K562 (cell line): ENCODE results near the gene MICAL2. TPM values are rescaled to one million over a fixed set of nuclear protein-coding genes. Genes with fewer than 3 reads are reported as not detected.

Source experiments
- ATAC-seq: fragments of 200-7000 bp; cut with Tn5 transposase; 3 replicates; pipeline ENCODE4 v1.9.1; 2020; ENCODE audit warnings: moderate library complexity
- BruUV-seq: library from RNA; stranded (reverse); fragments of 400-500 nt; replicated peaks from 2 replicates; lab custom pipeline; 2021; lab: Mats Ljungman, UMichigan
- CTCF ChIA-PET: fragments of 300-600 bp; formaldehyde crosslinking; extraction: SDS; loops from one replicate; lab custom pipeline; 2021; ENCODE audit warnings: low intra/inter-chr PET ratio; lab: Yijun Ruan, JAX
- POLR2A ChIA-PET: fragments of 300-600, 350-650 bp; sonication (Branson Sonifier 250); formaldehyde crosslinking; extraction: SDS; loops from one replicate; lab custom pipeline; 2021; ENCODE audit warnings: antibody characterized with exemption, inconsistent platforms; lab: Yijun Ruan, JAX
- DNase-seq, 4 experiments: peaks; one replicate each; pipeline versions ENCODE4 v3.0.0 to v3.0.0-alpha.2; 2011 to 2018; ENCODE audit warnings: low spot score in 3 of 4, mixed read lengths in 3 of 4; ENCODE audit errors: extremely low read depth in 1 of 4
- FAIRE-seq: peaks from 2 replicates; lab custom pipeline; 2011; peaks lifted over from hg19 to GRCh38; lab: Jason Lieb, UNC
- H2AFZ ChIP-seq: 2 replicates; pipeline ENCODE4 v1.6.0; 2011; ENCODE audit warnings: low read depth, low read length, control low read depth, inconsistent platforms
- H3K27ac ChIP-seq: fragments of 200-600 bp; 3 replicates; pipeline ENCODE4 v1.8.0; 2011; ENCODE audit warnings: low read depth, mild to moderate bottlenecking, control low read depth, inconsistent platforms, low read length, moderate library complexity, mixed read lengths; ENCODE audit errors: extremely low read depth
- H3K27me3 ChIP-seq, 2 experiments: fragments of 300-600 bp in 1 of 2; 2 replicates in 1 of 2; 3 replicates in 1 of 2; pipeline versions ENCODE4 v1.6.0 to v1.8.0; 2011; ENCODE audit warnings: inconsistent platforms in 2 of 2, low read length in 2 of 2, mild to moderate bottlenecking in 1 of 2, mixed read lengths in 1 of 2, moderate library complexity in 1 of 2; ENCODE audit not compliant: control insufficient read depth in 2 of 2, insufficient read depth in 2 of 2
- H3K36me3 ChIP-seq: fragments of 300-600 bp; 3 replicates; pipeline ENCODE4 v1.8.0; 2011; ENCODE audit warnings: mild to moderate bottlenecking, low read length, inconsistent platforms; ENCODE audit not compliant: control insufficient read depth, insufficient read depth
- H3K4me1 ChIP-seq, 2 experiments: fragments of 200-600 bp in 1 of 2; replicated peaks in 1 of 2; 2 replicates in 1 of 2; 3 replicates in 1 of 2; pipeline versions ENCODE4 v1.5.1 to v1.8.0; 2011; ENCODE audit warnings: inconsistent platforms in 2 of 2, low read length in 2 of 2, mild to moderate bottlenecking in 1 of 2, mixed read lengths in 1 of 2, moderate library complexity in 1 of 2; ENCODE audit not compliant: control insufficient read depth in 2 of 2, insufficient read depth in 2 of 2
- H3K4me2 ChIP-seq: 2 replicates; pipeline ENCODE4 v1.6.1; 2011; ENCODE audit warnings: low read length, control low read depth, inconsistent platforms, mixed read lengths; ENCODE audit not compliant: insufficient read depth
- H3K4me3 ChIP-seq: fragments of 200-600 bp; sonication (generic), shearing (Covaris generic); 2 replicates; pipeline ENCODE4 v1.5.1; 2016; ENCODE audit warnings: control low read depth, inconsistent platforms
- H3K79me2 ChIP-seq: fragments of 200-600 bp; 3 replicates; pipeline ENCODE4 v1.8.0; 2011; ENCODE audit warnings: low read length, inconsistent platforms; ENCODE audit not compliant: control insufficient read depth, insufficient read depth
- H3K9ac ChIP-seq, 2 experiments: 2 replicates each; pipeline versions ENCODE4 v1.6.0 to v1.6.1; 2011; ENCODE audit warnings: low read depth in 2 of 2, low read length in 2 of 2, control low read depth in 1 of 2, inconsistent platforms in 1 of 2, mild to moderate bottlenecking in 1 of 2, mixed read lengths in 1 of 2; ENCODE audit not compliant: insufficient read depth in 1 of 2
- H3K9me1 ChIP-seq: one replicate; pipeline ENCODE4 v1.6.0; 2011; ENCODE audit warnings: inconsistent platforms, mild to moderate bottlenecking, low read length, moderate library complexity; ENCODE audit not compliant: control insufficient read depth, insufficient read depth
- H3K9me3 ChIP-seq: replicated peaks from 2 replicates; pipeline ENCODE4 v1.5.1; 2011; ENCODE audit warnings: low read depth, low read length, inconsistent platforms; ENCODE audit not compliant: control insufficient read depth, insufficient read depth
- H4K20me1 ChIP-seq: replicated peaks from 2 replicates; pipeline ENCODE4 v1.6.1; 2011; ENCODE audit warnings: low read length, inconsistent platforms, mixed read lengths; ENCODE audit not compliant: control insufficient read depth, insufficient read depth
- AFF1 ChIP-seq, 2 experiments: fragments of 450-650 bp; IDR thresholded peaks; 2 replicates each; pipeline ENCODE4 v1.6.1; 2018; ENCODE audit warnings: mild to moderate bottlenecking in 2 of 2, low read depth in 1 of 2; ENCODE audit not compliant: partially characterized antibody in 2 of 2
- ARID1B ChIP-seq: fragments of 450-650 bp; IDR thresholded peaks from 2 replicates; pipeline ENCODE4 v1.6.1; 2016; ENCODE audit warnings: antibody characterized with exemption, mild to moderate bottlenecking, inconsistent platforms
- BHLHE40 ChIP-seq: IDR thresholded peaks from 2 replicates; pipeline ENCODE4 v1.6.1; 2011; ENCODE audit warnings: low read length, improper control_type of control experiment
- IFI16 ChIP-seq: fragments of 250-450 bp; sonication (Bioruptor Pico); IDR thresholded peaks from 2 replicates; pipeline ENCODE4 v2.1.2; 2022; ENCODE audit warnings: mild to moderate bottlenecking, inconsistent platforms
- MAFG ChIP-seq: fragments of 450-650 bp; conservative IDR thresholded peaks from 2 replicates; pipeline ENCODE4 v1.6.1; 2016; ENCODE audit warnings: missing genetic modification characterization, missing compliant biosample characterization
- NFE2 ChIP-seq: IDR thresholded peaks from 2 replicates; pipeline ENCODE4 v1.6.1; 2014; ENCODE audit warnings: antibody characterized with exemption, low read depth
- POLR2B ChIP-seq: fragments of 450-650 bp; IDR thresholded peaks from 2 replicates; pipeline ENCODE4 v1.6.1; 2018; ENCODE audit warnings: low read depth; ENCODE audit not compliant: partially characterized antibody
- RNF219 ChIP-seq: fragments of 250-450 bp; sonication (Bioruptor Pico); IDR thresholded peaks from 2 replicates; pipeline ENCODE4 v1.5.0; 2022; ENCODE audit warnings: mild to moderate bottlenecking
- SMARCA4 ChIP-seq: fragments of 450-650 bp; IDR thresholded peaks from 2 replicates; pipeline ENCODE4 v1.6.1; 2016
- SMARCC2 ChIP-seq: fragments of 450-650 bp; IDR thresholded peaks from 2 replicates; pipeline ENCODE4 v1.6.1; 2017; ENCODE audit warnings: antibody characterized with exemption, moderate library complexity, mild to moderate bottlenecking, low read depth
- TBL1XR1 ChIP-seq, 2 experiments: IDR thresholded peaks; 2 replicates each; pipeline ENCODE4 v1.6.1; 2012; ENCODE audit warnings: improper control_type of control experiment in 2 of 2, low read length in 2 of 2, mild to moderate bottlenecking in 1 of 2
- ZC3H4 ChIP-seq: sonication (generic); formaldehyde crosslinking; IDR thresholded peaks from 2 replicates; pipeline ENCODE4 v1.9.0; 2021; ENCODE audit warnings: missing genetic modification reagents, borderline replicate concordance
- ZNF239 ChIP-seq: fragments of 250-450 bp; sonication (Bioruptor Pico); IDR thresholded peaks from 2 replicates; pipeline ENCODE4 v1.4.0; 2020; ENCODE audit warnings: mild to moderate bottlenecking
- ZNF507 ChIP-seq: conservative IDR thresholded peaks from 2 replicates; pipeline ENCODE4 v1.6.1; 2017; ENCODE audit warnings: missing genetic modification characterization, missing compliant biosample characterization
- ZNF740 ChIP-seq, 3 experiments: fragments of 200-800 bp in 1 of 3; sonication (Bioruptor generic) in 1 of 3; sonication (generic) in 1 of 3; formaldehyde crosslinking in 1 of 3; IDR thresholded peaks; 2 replicates each; pipeline versions ENCODE4 v1.6.1 to v1.8.0; 2016 to 2022; ENCODE audit warnings: mild to moderate bottlenecking in 2 of 3, missing compliant biosample characterization in 2 of 3, missing genetic modification characterization in 2 of 3, missing genetic modification reagents in 1 of 3
- WGBS: fragments of 100-300 bp; shearing (Covaris generic); methylation state at CpG from one replicate; pipeline ENCODE4 v1.1.6; 2016; ENCODE audit warnings: low coverage, mixed read lengths; ENCODE audit not compliant: insufficient coverage; ENCODE audit errors: missing lambda C conversion rate; 5-methylcytosine and 5-hydroxymethylcytosine counted together
- in situ Hi-C: fragments of 300-500 bp; cut with MboI; formaldehyde crosslinking; loops from 4 replicates; pipeline ENCODE4 v1.15.0; 2018; ENCODE audit warnings: inconsistent platforms, mixed read lengths
- intact Hi-C: fragments of 100-400 bp; cut with micrococcal nuclease; formaldehyde crosslinking; loops from 2 replicates; pipeline ENCODE4 v1.14.2; 2022
- polyA plus RNA-seq, 8 experiments: library from polyadenylated mRNA; depleted of rRNA in 4 of 8; stranded (reverse) in 5 of 8; unstranded in 3 of 8; fragments of >200 nt; fragmentation: Nextera tagmentation in 2 of 8; fragmentation: Illumina TruSeq in 1 of 8; extraction: Ambion mirVana in 2 of 8; extraction: Trizol in 1 of 8; gene quantifications; 2 replicates each; pipeline versions ENCODE4 v1.2.1 to v1.2.3, GENCODE V29; 2011 to 2014; ENCODE audit warnings: inconsistent platforms in 1 of 8, missing spikeins in 1 of 8
- total RNA-seq, 7 experiments: library from RNA; depleted of rRNA in 6 of 7; stranded (reverse); fragments of >200 nt in 6 of 7; fragmentation: Illumina TruSeq in 2 of 7; extraction: Trizol in 2 of 7; gene quantifications; 2 replicates each; pipeline versions ENCODE4 v1.2.1 to v1.2.3, GENCODE V29; 2011 to 2021; ENCODE audit warnings: low replicate concordance in 1 of 7

MICAL2 gene
- total and polyA plus RNA-seq, 9 of the 15 experiments (the other 6 are each of a cell fraction or from before 2014, with no cell fraction given) = 4.7 to 64.2 (median 33.6) TPM

GRCh38 chr11:12125609-12126149 lies 15.3 kb downstream of the MICAL2 start:
- Histone ChIP-seq H3K9me3 (no peaks in the 10 kb centered on the region), H3K4me2 (peak overlapping the region; percentile 20; the same call in 1 of the 2 replicates), H3K27ac (peak overlapping the region; percentile 46; the same call in 2 of the 3 replicates), H2AFZ (no peak overlapping the region), H3K4me3 (no peak overlapping the region), H3K9ac (peak overlapping the region; percentile 13 to 61; a peak in 2 of 4 replicates), H3K36me3 (0 out of 3 replicates have a peak, but pooled peaks cover 2% of the 10 kb centered on the region), H3K27me3 (no peaks in the 10 kb centered on the region), H3K9me1 (no peaks in the 10 kb centered on the region), H3K79me2 (peaks cover 12% of the 10 kb centered on the region; the same call in 2 of the 3 replicates), H4K20me1 (no peaks in the 10 kb centered on the region), H3K4me1 (peaks cover 31 to 60% of the 10 kb centered on the region in 2 experiments)
- ATAC-seq = peak; percentile 60
- in situ Hi-C loops (no loop called here), intact Hi-C loops (loop anchor here (2.0 kb wide), 1 partner anchor 75 kb away; no protein-coding TSS in a partner anchor)
- POLR2A ChIA-PET = interaction anchor here (0.6 to 4.3 kb wide), 12 partner anchors 9 to 532 kb away, joined by 3 to 37 read pairs (median 3); partner anchors contain the start of gene MICAL2
- no TSS peak for BruUV-seq
- peak in 2 of 4 experiments; percentile 57 to 67 for DNase-seq
- no peak for FAIRE-seq
- WGBS = 5% methylated on average over 4 of the region's 4 CpGs
- CTCF ChIA-PET = no interaction called here
- TF ChIP-seq ZNF507 (tag) (no peak), SMARCA4 (peak; percentile 82), IFI16 (CRISPR knock-in tag) (no peak), ARID1B (peak; percentile 91), POLR2B (no peak), RNF219 (CRISPR knock-in tag) (no peak), AFF1 (IDR thresholded peaks at IDR 0.05; ENCODE audit: low read depth in 1 of 2, partially characterized antibody in 2 of 2) (peak in 1 of 2 experiments; percentile 41), ZNF740 (CRISPR knock-in tag; IDR thresholded peaks at IDR 0.05) (no peak), ZNF740 (tag; IDR thresholded peaks at IDR 0.05) (no peak), NFE2 (peak; percentile 69), MAFG (tag) (no peak), SMARCC2 (peak; percentile 76), BHLHE40 (peak; percentile 30; the same call in 1 of the 2 replicates), ZC3H4 (CRISPR knock-in tag) (no peak), ZNF239 (CRISPR knock-in tag) (no peak), TBL1XR1 (IDR thresholded peaks at IDR 0.05; ENCODE audit: low read length in 2 of 2) (peak; percentile 58 to 91; a peak in 2 of 4 replicates)
